ENCODE data around the gene CBLN3. TPM values are rescaled to one million over a fixed set of nuclear protein-coding genes. Genes with fewer than 3 reads are reported as not detected.

Gene CBLN3
- total and polyA plus RNA-seq, 9 of the 15 experiments (the other 6 are each of a cell fraction or from before 2014, with no cell fraction given): 0.05 to 0.59 (median 0.26) TPM; not detected in 1

DNA sequence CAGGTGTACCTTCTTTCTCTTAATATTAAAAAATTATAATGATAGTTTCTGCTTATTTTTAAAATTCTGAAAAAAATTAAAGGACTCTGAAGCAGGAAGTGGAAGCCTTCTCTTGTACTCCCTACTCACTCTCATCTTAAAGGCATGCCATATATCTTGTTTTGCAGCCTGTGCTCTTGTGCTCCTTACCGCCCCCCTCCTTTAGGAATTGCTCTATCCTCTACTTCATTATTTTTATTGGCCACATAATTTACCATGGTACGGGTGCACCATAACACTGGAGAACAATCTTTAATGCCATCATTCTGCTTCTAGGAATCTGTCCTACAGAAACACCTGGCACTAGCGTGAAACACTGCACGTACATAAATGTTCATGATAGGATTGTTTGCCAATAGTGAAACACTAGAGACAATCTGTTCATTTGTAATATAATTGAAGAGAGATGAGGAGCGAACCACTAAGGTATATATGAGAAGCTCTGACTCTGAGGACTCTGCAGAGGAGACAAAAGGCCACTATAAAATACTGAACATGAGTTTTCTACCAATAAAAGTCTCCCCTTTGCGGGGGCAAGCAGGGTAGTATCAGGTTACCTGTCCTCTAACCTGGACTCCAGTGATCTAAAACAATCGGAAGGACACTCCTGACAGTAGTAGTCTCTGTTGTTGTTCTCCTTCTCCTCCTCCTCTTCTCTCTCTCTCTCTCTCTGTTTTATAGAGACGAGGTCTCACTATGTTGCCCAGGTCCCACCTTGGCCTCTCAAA, 37.0 kb downstream of the CBLN3 start (continued):
- TF ChIP-seq ZBTB40 (IDR thresholded peaks at IDR 0.05): no peak
- TF ChIP-seq ZBTB40 (CRISPR knock-in tag; IDR thresholded peaks at IDR 0.05): no peak
- TF ChIP-seq NFXL1 (CRISPR knock-in tag; IDR thresholded peaks at IDR 0.05): no peak
- TF ChIP-seq, protein P1, sequence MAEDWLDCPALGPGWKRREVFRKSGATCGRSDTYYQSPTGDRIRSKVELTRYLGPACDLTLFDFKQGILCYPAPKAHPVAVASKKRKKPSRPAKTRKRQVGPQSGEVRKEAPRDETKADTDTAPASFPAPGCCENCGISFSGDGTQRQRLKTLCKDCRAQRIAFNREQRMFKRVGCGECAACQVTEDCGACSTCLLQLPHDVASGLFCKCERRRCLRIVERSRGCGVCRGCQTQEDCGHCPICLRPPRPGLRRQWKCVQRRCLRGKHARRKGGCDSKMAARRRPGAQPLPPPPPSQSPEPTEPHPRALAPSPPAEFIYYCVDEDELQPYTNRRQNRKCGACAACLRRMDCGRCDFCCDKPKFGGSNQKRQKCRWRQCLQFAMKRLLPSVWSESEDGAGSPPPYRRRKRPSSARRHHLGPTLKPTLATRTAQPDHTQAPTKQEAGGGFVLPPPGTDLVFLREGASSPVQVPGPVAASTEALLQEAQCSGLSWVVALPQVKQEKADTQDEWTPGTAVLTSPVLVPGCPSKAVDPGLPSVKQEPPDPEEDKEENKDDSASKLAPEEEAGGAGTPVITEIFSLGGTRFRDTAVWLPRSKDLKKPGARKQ (CRISPR knock-in tag; IDR thresholded peaks at IDR 0.05): no peak
- TF ChIP-seq EHMT2 (IDR thresholded peaks at IDR 0.05): no peak
- no peak for TF ChIP-seq TEAD2 (tag; IDR thresholded peaks at IDR 0.05)
- TF ChIP-seq ZNF174 (CRISPR knock-in tag; IDR thresholded peaks at IDR 0.05): no peak
- TF ChIP-seq HNRNPLL (IDR thresholded peaks at IDR 0.05; ENCODE audit: low read depth, low read length, poor library complexity, severe bottlenecking): no peak
- no peak for TF ChIP-seq MED1 (CRISPR knock-in tag; IDR thresholded peaks at IDR 0.05; ENCODE audit: borderline replicate concordance)
- no peak for TF ChIP-seq ZNF444 (CRISPR knock-in tag; IDR thresholded peaks at IDR 0.05)
- TF ChIP-seq, protein P2, sequence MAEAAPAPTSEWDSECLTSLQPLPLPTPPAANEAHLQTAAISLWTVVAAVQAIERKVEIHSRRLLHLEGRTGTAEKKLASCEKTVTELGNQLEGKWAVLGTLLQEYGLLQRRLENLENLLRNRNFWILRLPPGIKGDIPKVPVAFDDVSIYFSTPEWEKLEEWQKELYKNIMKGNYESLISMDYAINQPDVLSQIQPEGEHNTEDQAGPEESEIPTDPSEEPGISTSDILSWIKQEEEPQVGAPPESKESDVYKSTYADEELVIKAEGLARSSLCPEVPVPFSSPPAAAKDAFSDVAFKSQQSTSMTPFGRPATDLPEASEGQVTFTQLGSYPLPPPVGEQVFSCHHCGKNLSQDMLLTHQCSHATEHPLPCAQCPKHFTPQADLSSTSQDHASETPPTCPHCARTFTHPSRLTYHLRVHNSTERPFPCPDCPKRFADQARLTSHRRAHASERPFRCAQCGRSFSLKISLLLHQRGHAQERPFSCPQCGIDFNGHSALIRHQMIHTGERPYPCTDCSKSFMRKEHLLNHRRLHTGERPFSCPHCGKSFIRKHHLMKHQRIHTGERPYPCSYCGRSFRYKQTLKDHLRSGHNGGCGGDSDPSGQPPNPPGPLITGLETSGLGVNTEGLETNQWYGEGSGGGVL (CRISPR knock-in tag; IDR thresholded peaks at IDR 0.05): no peak
- TF ChIP-seq POLR2A (conservative IDR thresholded peaks at IDR 0.05): peak; percentile 32; the same call in 1 of the 2 replicates
- TF ChIP-seq ZZZ3 (IDR thresholded peaks at IDR 0.05): no peak
- TF ChIP-seq ZNF717 (CRISPR knock-in tag; IDR thresholded peaks at IDR 0.05): no peak
- TF ChIP-seq ZFP30 (CRISPR knock-in tag; IDR thresholded peaks at IDR 0.05; ENCODE audit: borderline replicate concordance): no peak
- TF ChIP-seq TBP (optimal IDR thresholded peaks at IDR 0.05; ENCODE audit: low read depth, low read length): peak; percentile 89
